Lung (tissue), 12 donors: Measurements from ENCODE around the gene PPP3R1. TPM values are rescaled to one million over a fixed set of nuclear protein-coding genes. Genes with fewer than 3 reads are reported as not detected.

ENCODE experiments used
- ATAC-seq: fragments of 200-7000 bp; cut with Tn5 transposase; one replicate; pipeline ENCODE4 v1.9.1; 2020; ENCODE audit warnings: moderate number of reproducible peaks; ENCODE audit not compliant: insufficient read depth, low FRiP score
- DNase-seq, 3 donors: peaks; one replicate each; pipeline ENCODE4 v3.0.0-alpha.2; 2013 to 2017
- H3K27ac ChIP-seq, 2 donors: one replicate each; pipeline ENCODE4 v1.5.1; 2013; ENCODE audit warnings: mild to moderate bottlenecking in 2 of 2, moderate library complexity in 2 of 2, control low read depth in 1 of 2, inconsistent platforms in 1 of 2, low read depth in 1 of 2, low read length in 1 of 2
- H3K27me3 ChIP-seq, 3 donors: one replicate each; pipeline ENCODE4 v1.5.1; 2013; ENCODE audit warnings: low read length in 2 of 3; ENCODE audit not compliant: control insufficient read depth in 3 of 3, insufficient read depth in 3 of 3
- H3K36me3 ChIP-seq, 4 donors: one replicate each; pipeline ENCODE4 v1.5.1; 2013; ENCODE audit warnings: low read length in 4 of 4, mild to moderate bottlenecking in 1 of 4, moderate library complexity in 1 of 4; ENCODE audit not compliant: control insufficient read depth in 4 of 4, insufficient read depth in 4 of 4
- H3K4me1 ChIP-seq, 5 donors: one replicate each; pipeline ENCODE4 v1.5.1; 2013; ENCODE audit warnings: low read length in 5 of 5, mild to moderate bottlenecking in 2 of 5, moderate library complexity in 1 of 5; ENCODE audit not compliant: control insufficient read depth in 5 of 5, insufficient read depth in 5 of 5
- H3K4me3 ChIP-seq: one replicate; pipeline ENCODE4 v1.5.1; 2013; ENCODE audit warnings: mild to moderate bottlenecking, control low read depth, moderate library complexity
- H3K9ac ChIP-seq, 2 donors: one replicate each; pipeline ENCODE4 v1.5.1; 2013; ENCODE audit warnings: low read length in 2 of 2, control low read depth in 1 of 2; ENCODE audit not compliant: insufficient read depth in 1 of 2
- H3K9me3 ChIP-seq, 4 donors: one replicate each; pipeline ENCODE4 v1.5.1; 2013; ENCODE audit warnings: low read length in 3 of 4, mild to moderate bottlenecking in 1 of 4, moderate library complexity in 1 of 4; ENCODE audit not compliant: control insufficient read depth in 4 of 4, insufficient read depth in 3 of 4
- WGBS, 2 donors: extraction: QIAGEN DNeasy Blood & Tissue Kit; methylation state at CpG; one replicate each; pipeline ENCODE4 v1.1.7; 2013; 5-methylcytosine and 5-hydroxymethylcytosine counted together
- polyA plus RNA-seq, 2 donors: library from polyadenylated mRNA; stranded (reverse); fragments of 200-250 nt; gene quantifications; one replicate each; pipeline ENCODE4 v1.2.1, GENCODE V29; 2013
- total RNA-seq, 2 donors: library from RNA; depleted of rRNA in 1 of 2; stranded (reverse); fragments of >200 nt in 1 of 2; gene quantifications; one replicate each; pipeline ENCODE4 v1.2.1, GENCODE V29; 2014 to 2021
- TF ChIP-seq, protein P1 (sequence below): IDR thresholded peaks from 2 replicates; pipeline ENCODE4 v1.5.1; 2012; ENCODE audit warnings: mild to moderate bottlenecking; ENCODE audit errors: control extremely low read depth, extremely low read depth
- donor health status: control.
- donor health status: control.
- donor health status: Bipolar disorder and iron deficiency.
- donor health status: healthy.
- donor health status: DM: yes; HTN: yes; CAD: no.

The PPP3R1 gene
- total and polyA plus RNA-seq, 4 donors, result 20.8 to 69.7 (median 36.8) TPM

DNA sequence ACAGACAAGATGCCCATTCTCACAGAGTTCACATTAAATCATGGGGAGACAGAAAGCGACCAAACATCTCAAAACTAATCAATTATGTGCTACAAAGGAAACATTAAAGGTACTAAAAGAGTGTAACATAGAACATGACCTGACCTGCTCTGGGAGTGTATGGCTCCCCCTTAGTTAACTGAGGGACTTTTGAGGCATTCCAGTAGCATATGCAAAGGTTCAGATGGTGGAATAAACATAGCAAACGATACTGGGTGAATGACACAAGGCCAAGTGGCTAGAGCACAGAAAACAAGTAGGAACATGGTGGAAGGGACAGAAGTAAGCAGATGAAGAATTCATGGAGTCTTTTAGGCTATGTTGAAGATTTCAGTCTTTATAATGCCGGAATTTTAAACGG lies 11.9 kb downstream of the PPP3R1 start:
- no peaks in the 10 kb centered on the region for H3K27me3 ChIP-seq
- ATAC-seq (no peak), DNase-seq (no peak)
- no peak overlapping the region for H3K9ac ChIP-seq
- no peak overlapping the region for H3K27ac ChIP-seq
- no peaks in the 10 kb centered on the region for H3K9me3 ChIP-seq
- 85 to 90% methylated on average over 4 of the region's 4 CpGs for WGBS, 2 donors
- peaks cover 0 to 2% (median 0%) of the 10 kb centered on the region in 4 donors for H3K36me3 ChIP-seq
- H3K4me3 ChIP-seq, result no peak overlapping the region
- peaks cover 6 to 40% (median 25%) of the 10 kb centered on the region in 5 donors for H3K4me1 ChIP-seq
- TF ChIP-seq, protein P1, sequence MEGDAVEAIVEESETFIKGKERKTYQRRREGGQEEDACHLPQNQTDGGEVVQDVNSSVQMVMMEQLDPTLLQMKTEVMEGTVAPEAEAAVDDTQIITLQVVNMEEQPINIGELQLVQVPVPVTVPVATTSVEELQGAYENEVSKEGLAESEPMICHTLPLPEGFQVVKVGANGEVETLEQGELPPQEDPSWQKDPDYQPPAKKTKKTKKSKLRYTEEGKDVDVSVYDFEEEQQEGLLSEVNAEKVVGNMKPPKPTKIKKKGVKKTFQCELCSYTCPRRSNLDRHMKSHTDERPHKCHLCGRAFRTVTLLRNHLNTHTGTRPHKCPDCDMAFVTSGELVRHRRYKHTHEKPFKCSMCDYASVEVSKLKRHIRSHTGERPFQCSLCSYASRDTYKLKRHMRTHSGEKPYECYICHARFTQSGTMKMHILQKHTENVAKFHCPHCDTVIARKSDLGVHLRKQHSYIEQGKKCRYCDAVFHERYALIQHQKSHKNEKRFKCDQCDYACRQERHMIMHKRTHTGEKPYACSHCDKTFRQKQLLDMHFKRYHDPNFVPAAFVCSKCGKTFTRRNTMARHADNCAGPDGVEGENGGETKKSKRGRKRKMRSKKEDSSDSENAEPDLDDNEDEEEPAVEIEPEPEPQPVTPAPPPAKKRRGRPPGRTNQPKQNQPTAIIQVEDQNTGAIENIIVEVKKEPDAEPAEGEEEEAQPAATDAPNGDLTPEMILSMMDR, result no peak

- Histone ChIP-seq H3K27me3 (no peaks in the 10 kb centered on the region), H3K9me3 (no peaks in the 10 kb centered on the region), H3K27ac (no peak overlapping the region), H3K36me3 (peaks cover 0 to 2% (median 1%) of the 10 kb centered on the region in 4 donors), H3K9ac (no peak overlapping the region), H3K4me3 (no peak overlapping the region), H3K4me1 (peaks cover 3 to 40% (median 26%) of the 10 kb centered on the region in 5 donors)
- DNase-seq (no peak), ATAC-seq (no peak)
- TF ChIP-seq, protein P1, result no peak
- 40 to 57% methylated on average over 6 of the region's 6 CpGs for WGBS, 2 donors
Measured at GRCh38 chr2:68238955-68239822, 13.1 kb downstream of the PPP3R1 start.

GRCh38 chr2:68237976-68238580 lies 14.3 kb downstream of the PPP3R1 start:
- Histone ChIP-seq H3K36me3 (peaks cover 0 to 3% (median 1%) of the 10 kb centered on the region in 4 donors), H3K9ac (no peak overlapping the region), H3K27ac (no peak overlapping the region), H3K4me1 (peaks cover 3 to 40% (median 26%) of the 10 kb centered on the region in 5 donors), H3K27me3 (no peaks in the 10 kb centered on the region), H3K4me3 (no peak overlapping the region), H3K9me3 (no peaks in the 10 kb centered on the region)
- TF ChIP-seq, protein P1, result no peak
- WGBS, 2 donors, result 53 to 60% methylated on average over 4 of the region's 4 CpGs
- DNase-seq, result no peak
- ATAC-seq, result no peak
